Lower leg skin (tissue), 3 donors: ENCODE data around the gene FAM117B.

ENCODE experiments used
- CTCF ChIP-seq, 3 donors: fragments of 450-650 bp; IDR thresholded peaks; one replicate each; pipeline ENCODE4 v1.5.1; 2016; ENCODE audit warnings: antibody characterized with exemption in 3 of 3, mild to moderate bottlenecking in 3 of 3, moderate library complexity in 2 of 3
- POLR2A ChIP-seq, 2 donors: fragments of 450-650 bp; IDR thresholded peaks; one replicate each; pipeline ENCODE4 v1.6.1; 2016 to 2017; ENCODE audit warnings: antibody characterized with exemption in 2 of 2, mild to moderate bottlenecking in 1 of 2, moderate library complexity in 1 of 2

DNA sequence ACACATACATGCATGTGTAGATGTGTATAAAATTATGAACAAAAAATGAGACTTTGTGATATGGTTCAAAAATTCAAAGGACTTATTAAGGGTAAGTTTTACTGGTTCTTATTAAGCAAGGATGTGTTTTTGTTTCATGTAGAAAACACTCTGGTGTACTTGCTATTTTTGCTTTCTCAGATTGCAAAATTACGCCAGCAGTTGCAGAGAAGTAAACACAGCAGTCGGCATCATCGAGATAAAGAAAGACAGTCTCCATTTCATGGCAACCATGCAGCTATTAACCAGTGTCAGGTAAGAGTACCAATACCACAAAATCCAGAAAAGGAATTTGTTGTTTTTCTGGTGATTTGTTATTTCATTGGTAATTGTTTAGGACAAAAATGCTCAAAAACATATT, 91.3 kb downstream of the FAM117B start:
- TF ChIP-seq CTCF (IDR thresholded peaks at IDR 0.05) (no peak), POLR2A (IDR thresholded peaks at IDR 0.05) (no peak)
